OCI-LY7 (cell line): Measurements from ENCODE around the gene FAM3B. TPM values are rescaled to one million over a fixed set of nuclear protein-coding genes. Genes with fewer than 3 reads are reported as not detected.

Source experiments
- BruUV-seq: library from RNA; stranded (reverse); fragments of 400-500 nt; replicated peaks from 2 replicates; lab custom pipeline; 2021; lab: Mats Ljungman, UMichigan
- CTCF ChIA-PET: fragments of 300-600 bp; sonication (Branson Sonifier 250); formaldehyde crosslinking; loops from one replicate; lab custom pipeline; 2022; ENCODE audit warnings: antibody characterized with exemption; ENCODE audit not compliant: unreplicated experiment; lab: Charles Lee
- POLR2A ChIA-PET: fragments of 300-600 bp; sonication (Branson Sonifier 250); formaldehyde crosslinking; loops from one replicate; lab custom pipeline; 2022; ENCODE audit warnings: antibody characterized with exemption; lab: Charles Lee
- DNase-seq: peaks from one replicate; pipeline ENCODE4 v3.0.0-alpha.2; 2015; ENCODE audit warnings: low spot score
- H2AFZ ChIP-seq: fragments of 200-600 bp; sonication (generic), shearing (Covaris generic); 2 replicates; pipeline ENCODE4 v1.6.1; 2014; ENCODE audit warnings: mild to moderate bottlenecking, antibody characterized with exemption, low read length, moderate library complexity
- H3K27ac ChIP-seq: fragments of 200-600 bp; sonication (generic); 2 replicates; pipeline ENCODE4 v1.5.1; 2014; ENCODE audit warnings: mixed run types, low read depth, mild to moderate bottlenecking, moderate library complexity, low read length, inconsistent platforms; ENCODE audit not compliant: poor library complexity, severe bottlenecking
- H3K36me3 ChIP-seq: fragments of 200-600 bp; sonication (generic); 2 replicates; pipeline ENCODE4 v1.6.1; 2014; ENCODE audit warnings: mild to moderate bottlenecking, antibody characterized with exemption, low read length, moderate library complexity, mixed read lengths; ENCODE audit not compliant: insufficient read depth
- H3K4me1 ChIP-seq: fragments of 200-600 bp; sonication (generic); 2 replicates; pipeline ENCODE4 v1.5.1; 2014; ENCODE audit warnings: mild to moderate bottlenecking, low read length; ENCODE audit not compliant: insufficient read depth, poor library complexity, severe bottlenecking
- H3K4me2 ChIP-seq: fragments of 200-600 bp; sonication (generic); 2 replicates; pipeline ENCODE4 v1.6.1; 2014; ENCODE audit warnings: mild to moderate bottlenecking, low read length
- H3K4me3 ChIP-seq: fragments of 200-600 bp; sonication (generic); 2 replicates; pipeline ENCODE4 v1.5.1; 2014; ENCODE audit warnings: mild to moderate bottlenecking, low read depth, low read length; ENCODE audit not compliant: poor library complexity, severe bottlenecking
- H3K79me2 ChIP-seq: fragments of 200-600 bp; sonication (generic); 2 replicates; pipeline ENCODE4 v1.6.1; 2016; ENCODE audit warnings: low read depth, mild to moderate bottlenecking, low read length, moderate library complexity, mixed read lengths; ENCODE audit not compliant: insufficient read depth
- H3K9me2 ChIP-seq: fragments of 200-600 bp; sonication (generic); 2 replicates; pipeline ENCODE4 v1.6.1; 2016; ENCODE audit warnings: mild to moderate bottlenecking, low read length, mixed read lengths; ENCODE audit not compliant: insufficient read depth
- H3K9me3 ChIP-seq: fragments of 200-600 bp; sonication (generic); 2 replicates; pipeline ENCODE4 v1.6.1; 2014; ENCODE audit warnings: mild to moderate bottlenecking, mixed run types, low read length, mixed read lengths
- H4K20me1 ChIP-seq: fragments of 200-600 bp; sonication (generic); 2 replicates; pipeline ENCODE4 v1.6.1; 2014; ENCODE audit warnings: mild to moderate bottlenecking, antibody characterized with exemption, low read length, moderate library complexity, mixed read lengths; ENCODE audit not compliant: insufficient read depth
- EZH2phosphoT487 ChIP-seq: fragments of 200-600 bp; sonication (generic); IDR thresholded peaks from 2 replicates; pipeline ENCODE4 v1.6.1; 2018; ENCODE audit warnings: low read depth, borderline replicate concordance, mild to moderate bottlenecking, mixed run types, antibody characterized with exemption, low read length, moderate library complexity, mixed read lengths
- intact Hi-C: fragments of 100-400 bp; cut with micrococcal nuclease; formaldehyde crosslinking; loops from one replicate; pipeline ENCODE4 v1.10.0; 2022; ENCODE audit not compliant: unreplicated experiment
- total RNA-seq, 2 experiments: library from RNA; depleted of rRNA in 1 of 2; stranded (reverse); fragments of >200 nt in 1 of 2; shearing (Covaris generic) in 1 of 2; gene quantifications; 2 replicates each; pipeline ENCODE4 v1.2.3, GENCODE V29; 2014 to 2022
- TF ChIP-seq, protein P1 (sequence below): fragments of 200-600 bp; sonication (generic); conservative IDR thresholded peaks from 2 replicates; pipeline ENCODE4 v1.5.1; 2014; ENCODE audit warnings: mild to moderate bottlenecking, antibody characterized with exemption, low read length, moderate library complexity, mixed read lengths

The FAM3B gene
- total RNA-seq, 2 experiments from 2014 or later = 0.19 TPM; not detected in 1

DNA sequence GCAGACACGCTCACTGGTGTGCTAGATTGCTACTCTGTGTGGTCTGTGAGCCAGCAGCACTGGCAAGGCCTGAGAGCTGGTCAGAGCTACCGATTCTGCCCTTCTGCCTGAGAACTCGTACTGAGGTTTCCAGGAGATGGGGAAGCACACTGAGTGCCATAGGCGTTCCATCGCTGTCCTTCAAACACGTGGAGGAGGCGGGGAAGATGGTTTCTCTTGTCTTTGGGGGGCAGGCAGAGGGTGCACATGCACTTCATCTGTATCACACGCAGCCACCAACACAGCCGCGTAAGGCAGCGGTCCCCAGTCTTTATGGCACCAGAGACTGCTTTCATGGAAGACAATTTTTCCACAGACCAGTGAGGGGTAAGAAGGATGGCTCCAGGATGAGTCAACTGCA lies 85.6 kb downstream of the FAM3B start:
- Histone ChIP-seq H2AFZ (no peak overlapping the region), H3K4me1 (no peaks in the 10 kb centered on the region), H3K27ac (no peak overlapping the region), H3K9me3 (no peaks in the 10 kb centered on the region), H3K9me2 (no peaks in the 10 kb centered on the region), H4K20me1 (no peaks in the 10 kb centered on the region), H3K4me3 (no peak overlapping the region), H3K79me2 (no peaks in the 10 kb centered on the region), H3K36me3 (no peaks in the 10 kb centered on the region), H3K4me2 (no peak overlapping the region)
- no peak for DNase-seq
- ChIA-PET CTCF (interaction anchor here (0.6 kb wide), 1 partner anchor 8 kb away, joined by 4 read pairs; no protein-coding TSS in a partner anchor), POLR2A (interaction anchor here (1.4 kb wide), 1 partner anchor 9 kb away, joined by 4 read pairs; no protein-coding TSS in a partner anchor)
- intact Hi-C loops = no loop called here
- TF ChIP-seq, protein P1, sequence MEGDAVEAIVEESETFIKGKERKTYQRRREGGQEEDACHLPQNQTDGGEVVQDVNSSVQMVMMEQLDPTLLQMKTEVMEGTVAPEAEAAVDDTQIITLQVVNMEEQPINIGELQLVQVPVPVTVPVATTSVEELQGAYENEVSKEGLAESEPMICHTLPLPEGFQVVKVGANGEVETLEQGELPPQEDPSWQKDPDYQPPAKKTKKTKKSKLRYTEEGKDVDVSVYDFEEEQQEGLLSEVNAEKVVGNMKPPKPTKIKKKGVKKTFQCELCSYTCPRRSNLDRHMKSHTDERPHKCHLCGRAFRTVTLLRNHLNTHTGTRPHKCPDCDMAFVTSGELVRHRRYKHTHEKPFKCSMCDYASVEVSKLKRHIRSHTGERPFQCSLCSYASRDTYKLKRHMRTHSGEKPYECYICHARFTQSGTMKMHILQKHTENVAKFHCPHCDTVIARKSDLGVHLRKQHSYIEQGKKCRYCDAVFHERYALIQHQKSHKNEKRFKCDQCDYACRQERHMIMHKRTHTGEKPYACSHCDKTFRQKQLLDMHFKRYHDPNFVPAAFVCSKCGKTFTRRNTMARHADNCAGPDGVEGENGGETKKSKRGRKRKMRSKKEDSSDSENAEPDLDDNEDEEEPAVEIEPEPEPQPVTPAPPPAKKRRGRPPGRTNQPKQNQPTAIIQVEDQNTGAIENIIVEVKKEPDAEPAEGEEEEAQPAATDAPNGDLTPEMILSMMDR = no peak
- TF ChIP-seq EZH2phosphoT487 = no peak
- no TSS peak for BruUV-seq

DNA sequence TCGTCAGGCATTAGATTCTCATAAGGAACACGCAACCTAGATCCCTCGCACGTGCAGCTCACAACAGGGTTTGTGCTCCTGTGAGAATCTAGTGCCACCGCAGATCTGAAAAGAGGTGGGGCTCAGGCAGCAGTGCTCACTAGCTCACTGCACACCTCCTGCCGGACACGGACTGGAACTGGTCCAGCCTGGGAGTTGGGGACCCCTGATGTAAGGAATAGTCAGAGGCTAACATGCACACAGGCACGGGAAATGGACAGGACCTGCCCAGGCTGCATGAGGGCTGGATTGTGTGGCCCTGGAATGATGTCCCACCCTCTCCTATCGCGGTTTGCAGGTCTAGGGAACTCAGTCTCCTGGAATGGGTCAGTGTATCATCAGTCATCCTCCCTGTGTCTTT lies 86.2 kb downstream of the FAM3B start:
- CTCF ChIA-PET = interaction anchor here (0.6 kb wide), 1 partner anchor 8 kb away, joined by 4 read pairs; no protein-coding TSS in a partner anchor

DNA sequence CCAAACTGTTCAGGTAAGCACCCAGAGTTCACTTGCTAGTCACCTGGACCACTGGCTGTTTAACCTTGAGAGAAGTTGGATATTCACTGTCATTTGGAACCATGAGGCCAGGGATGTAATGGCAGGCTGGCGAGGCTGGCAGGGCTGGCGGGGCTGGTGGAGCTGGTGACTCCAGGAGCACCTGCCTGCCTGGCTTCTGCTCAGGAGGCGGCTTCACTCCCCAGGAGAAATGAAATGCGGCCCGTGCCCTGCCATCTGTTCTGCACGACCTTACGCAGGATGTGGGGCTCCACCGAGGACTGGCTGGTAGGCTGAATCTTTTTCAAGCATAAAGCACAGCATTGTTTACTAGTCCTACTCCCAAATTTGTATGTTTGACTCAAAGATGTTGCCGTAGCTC lies 86.7 kb downstream of the FAM3B start:
- CTCF ChIA-PET = no interaction called here
- Histone ChIP-seq H3K27ac (no peak overlapping the region), H3K4me3 (no peak overlapping the region), H3K9me3 (no peaks in the 10 kb centered on the region), H2AFZ (no peak overlapping the region), H4K20me1 (no peaks in the 10 kb centered on the region), H3K4me1 (no peaks in the 10 kb centered on the region), H3K36me3 (no peaks in the 10 kb centered on the region), H3K9me2 (no peaks in the 10 kb centered on the region), H3K4me2 (no peak overlapping the region), H3K79me2 (no peaks in the 10 kb centered on the region)
- POLR2A ChIA-PET = no interaction called here
- intact Hi-C loops = no loop called here
- TF ChIP-seq, protein P1 = no peak
- no peak for TF ChIP-seq EZH2phosphoT487
- no TSS peak for BruUV-seq
- no peak for DNase-seq

More for the DNA sequence above, 86.2 kb downstream of the FAM3B start:
- no peaks in the 10 kb centered on the region for H3K9me3 ChIP-seq
- DNase-seq = no peak
- no TSS peak for BruUV-seq
- H3K9me2 ChIP-seq = no peaks in the 10 kb centered on the region
- H3K4me3 ChIP-seq = no peak overlapping the region
- no peaks in the 10 kb centered on the region for H3K4me1 ChIP-seq
- no peaks in the 10 kb centered on the region for H4K20me1 ChIP-seq
- no peaks in the 10 kb centered on the region for H3K79me2 ChIP-seq
- H3K4me2 ChIP-seq = no peak overlapping the region
- H3K27ac ChIP-seq = no peak overlapping the region
- POLR2A ChIA-PET = interaction anchor here (1.4 kb wide), 1 partner anchor 8 kb away, joined by 4 read pairs; no protein-coding TSS in a partner anchor
- intact Hi-C loops = no loop called here
- no peak overlapping the region for H2AFZ ChIP-seq
- TF ChIP-seq, protein P1 = no peak
- no peak for TF ChIP-seq EZH2phosphoT487
- no peaks in the 10 kb centered on the region for H3K36me3 ChIP-seq
